GM21528 (cell line): ENCODE results near the gene VIL1.

Experiments used
- ATAC-seq: cut with Tn5 transposase; IDR thresholded peaks from one replicate; pipeline ENCODE4 v1.9.1; 2021; ENCODE audit warnings: mild to moderate bottlenecking, moderate library complexity; ENCODE audit not compliant: unreplicated experiment, low FRiP score

Gene VIL1

GRCh38 chr2:218418717-218419458 lies at the start of gene VIL1:
VIL1 (plus strand) TSS chr2:218419123; CDS start chr2:218423779, 4,656 bp downstream.
- ATAC-seq: no peak

GRCh38 chr2:218369330-218369729 lies 49.6 kb upstream of the VIL1 start:
- no peak for ATAC-seq

- ATAC-seq: no peak
Measured at GRCh38 chr2:218370410-218371063, 48.4 kb upstream of the VIL1 start.

- no peak for ATAC-seq
Measured at GRCh38 chr2:218371983-218372350, 47.0 kb upstream of the VIL1 start.

GRCh38 chr2:218374795-218375194 lies 44.1 kb upstream of the VIL1 start:
- ATAC-seq: no peak

- no peak for ATAC-seq
Measured at GRCh38 chr2:218375212-218375611, 43.7 kb upstream of the VIL1 start.

- no peak for ATAC-seq
Measured at GRCh38 chr2:218378053-218378452, 40.9 kb upstream of the VIL1 start.

- ATAC-seq: no peak
Measured at GRCh38 chr2:218381916-218382366, 37.0 kb upstream of the VIL1 start, which contains the start of gene SLC11A1. SLC11A1 (plus strand) TSS chr2:218382273; CDS start chr2:218382369, 96 bp downstream.

GRCh38 chr2:218382785-218383184 lies 36.1 kb upstream of the VIL1 start:
- no peak for ATAC-seq

GRCh38 chr2:218383892-218384519 lies 34.9 kb upstream of the VIL1 start:
- ATAC-seq: no peak

GRCh38 chr2:218384975-218385374 lies 33.9 kb upstream of the VIL1 start:
- no peak for ATAC-seq

- no peak for ATAC-seq
Measured at GRCh38 chr2:218386505-218387368, 32.2 kb upstream of the VIL1 start.

GRCh38 chr2:218387369-218388194 lies 31.3 kb upstream of the VIL1 start:
- ATAC-seq: no peak

GRCh38 chr2:218389333-218390150 lies 29.4 kb upstream of the VIL1 start:
- ATAC-seq: no peak

GRCh38 chr2:218391202-218391601 lies 27.7 kb upstream of the VIL1 start:
- no peak for ATAC-seq

GRCh38 chr2:218392459-218392858 lies 26.5 kb upstream of the VIL1 start:
- ATAC-seq: no peak

- ATAC-seq: no peak
Measured at GRCh38 chr2:218392891-218393462, 25.9 kb upstream of the VIL1 start.

GRCh38 chr2:218393750-218394290 lies 25.1 kb upstream of the VIL1 start:
- ATAC-seq: no peak
